GM19438 (cell line): ENCODE results near the gene LASP1NB.
A peak's percentile ranks its signal among the peaks of the same experiment; 100 is the strongest.
"Not testable (repeated sequence)": the region's sequence is repeated elsewhere in the genome, so short reads cannot be mapped to it uniquely, and the experiment has no call there.

Experiments used
- ATAC-seq: cut with Tn5 transposase; IDR thresholded peaks from one replicate; pipeline ENCODE4 v1.9.1; 2021; ENCODE audit warnings: low read depth; ENCODE audit not compliant: unreplicated experiment

The LASP1NB gene

DNA sequence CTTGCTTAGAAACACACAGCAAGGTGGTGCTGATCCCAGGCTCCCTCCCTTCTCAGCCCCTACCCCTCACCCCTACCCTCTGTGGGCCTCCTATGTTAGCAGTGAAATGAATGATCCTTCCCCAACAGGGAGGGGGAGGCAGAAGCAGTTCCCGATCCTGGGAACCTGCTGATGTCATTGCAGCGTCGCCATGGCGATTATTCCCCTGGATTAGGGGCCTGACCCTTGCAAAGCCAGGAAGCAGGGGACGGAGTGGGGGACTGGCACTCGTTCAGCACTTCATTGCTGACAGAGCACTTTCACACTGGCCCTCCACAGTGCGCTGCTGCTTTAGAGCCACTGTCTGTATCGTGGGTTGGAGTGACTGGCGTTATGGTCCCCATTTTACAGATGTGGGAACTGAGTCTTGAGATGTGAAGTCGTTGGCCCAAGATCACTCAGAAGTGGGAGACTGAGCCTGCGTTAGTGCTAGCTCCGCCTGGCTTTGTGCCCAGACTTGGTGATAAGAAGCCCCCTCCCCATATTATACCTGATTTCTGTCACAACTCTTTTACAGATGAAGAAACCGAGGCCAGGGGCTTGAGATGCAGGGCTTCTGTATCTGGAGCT is 29.0 kb upstream of the LASP1NB start:
- ATAC-seq, result no peak

DNA sequence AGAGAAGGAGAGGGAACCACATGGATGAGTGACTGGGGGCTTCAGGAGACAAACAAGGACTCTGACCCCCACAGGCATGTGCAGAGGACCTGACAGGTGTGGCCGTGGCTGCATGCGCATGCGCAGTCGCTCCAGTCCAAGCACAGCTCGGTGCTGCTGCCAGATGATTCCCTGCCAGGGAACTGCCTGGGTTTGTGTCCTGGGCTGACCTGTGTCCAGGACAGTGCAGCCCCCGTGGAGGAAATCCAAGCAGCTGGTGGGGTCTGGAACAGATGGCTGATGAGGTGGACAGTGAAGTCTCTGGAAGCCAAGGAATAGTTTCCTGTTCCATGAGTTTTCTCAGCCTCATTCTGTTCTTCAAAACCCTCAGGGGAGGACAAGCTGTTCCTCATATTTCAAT is 28.2 kb upstream of the LASP1NB start:
- ATAC-seq, result no peak

DNA sequence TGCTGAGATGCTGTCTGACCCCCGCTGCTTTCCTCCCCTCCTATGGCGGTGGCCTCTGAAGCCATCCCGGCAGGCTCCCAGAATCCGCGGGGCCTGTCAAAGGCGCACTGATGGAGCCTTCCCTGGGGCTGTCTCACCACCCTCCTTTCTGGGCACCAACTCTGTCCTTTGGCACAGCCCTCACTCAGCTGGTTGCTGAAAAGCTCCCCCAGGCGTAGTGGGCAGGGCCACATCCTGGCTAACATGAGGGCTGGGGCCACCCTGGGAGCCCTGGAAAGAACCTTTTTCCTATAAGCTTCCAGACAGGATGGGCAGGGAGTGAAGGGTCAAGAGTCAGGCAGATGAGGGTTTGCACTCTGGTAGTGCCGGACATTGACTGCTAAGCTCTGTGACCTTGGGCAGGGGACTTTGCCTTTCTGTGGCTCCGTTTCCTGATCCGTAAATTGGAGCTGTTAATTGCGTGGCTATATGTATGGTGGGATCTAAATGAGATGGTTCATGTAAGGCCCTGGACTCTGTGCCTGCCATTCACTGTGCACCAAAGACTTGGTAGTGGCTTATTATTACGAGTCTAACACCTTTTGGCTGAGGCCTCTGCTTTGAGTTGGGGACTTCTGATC is 27.6 kb upstream of the LASP1NB start:
- no peak for ATAC-seq

DNA sequence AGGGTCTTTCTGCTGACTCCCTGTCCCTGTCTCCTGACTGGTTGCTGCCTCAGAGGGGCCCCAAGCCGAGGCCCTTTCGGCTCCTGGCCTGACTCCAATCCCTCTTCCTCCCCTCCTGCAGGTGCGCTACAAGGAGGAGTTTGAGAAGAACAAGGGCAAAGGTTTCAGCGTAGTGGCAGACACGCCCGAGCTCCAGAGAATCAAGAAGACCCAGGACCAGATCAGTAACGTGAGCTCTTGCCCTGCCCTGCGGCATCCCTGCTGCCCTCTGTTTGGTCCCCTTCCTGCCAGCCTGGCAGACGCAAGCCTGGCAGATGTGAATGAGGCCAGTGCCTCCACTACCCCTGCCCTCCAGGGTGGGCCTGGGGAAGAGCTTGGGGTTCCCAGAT is 27.1 kb upstream of the LASP1NB start:
- ATAC-seq, result peak; percentile 26

DNA sequence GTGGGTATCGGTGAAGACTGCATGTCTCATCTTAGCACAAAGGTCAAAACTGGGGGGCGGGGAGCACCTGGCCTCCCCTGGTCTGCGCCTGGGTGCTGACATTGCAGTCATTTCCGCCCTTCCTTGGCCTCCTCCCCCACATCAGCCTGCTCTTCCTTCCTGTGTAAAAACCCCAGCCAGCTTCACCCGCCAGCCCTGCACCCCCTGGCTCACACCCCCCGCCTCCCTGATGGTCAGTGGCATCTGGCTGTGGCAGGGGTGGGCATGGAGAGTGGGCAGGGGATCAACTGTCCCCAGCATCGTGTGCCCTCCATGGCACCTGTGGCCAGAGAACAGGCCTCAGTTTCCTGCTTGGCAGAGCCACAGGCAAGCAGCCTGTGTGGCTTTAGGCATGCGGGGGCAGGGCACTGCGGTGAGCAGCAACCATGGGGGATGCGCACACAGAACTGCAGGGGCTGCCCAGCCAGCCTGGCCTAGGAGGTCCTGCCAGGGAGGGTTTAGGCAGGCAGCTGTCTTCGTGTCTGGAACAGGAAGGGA is 26.5 kb upstream of the LASP1NB start:
- peak; percentile 87 for ATAC-seq

DNA sequence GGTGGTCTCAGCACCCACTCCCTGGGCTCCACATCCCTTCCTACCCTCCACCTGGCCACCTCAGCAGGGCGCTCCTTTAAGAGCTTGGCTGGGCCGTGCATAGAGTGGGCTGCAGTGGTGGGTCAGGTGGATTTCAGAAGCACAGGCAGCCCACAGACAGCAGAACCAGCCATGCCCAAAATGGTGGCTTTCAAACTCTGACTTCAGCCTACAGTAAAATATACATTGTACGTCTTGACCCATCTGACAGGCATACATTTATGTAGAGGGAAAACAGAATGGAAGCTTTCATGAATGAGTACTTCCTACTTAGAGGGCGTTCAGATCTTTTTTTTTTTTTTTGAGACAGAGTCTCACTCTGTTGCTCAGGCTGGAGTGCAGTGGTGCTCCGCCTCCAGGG is 26.0 kb upstream of the LASP1NB start:
- no peak for ATAC-seq

DNA sequence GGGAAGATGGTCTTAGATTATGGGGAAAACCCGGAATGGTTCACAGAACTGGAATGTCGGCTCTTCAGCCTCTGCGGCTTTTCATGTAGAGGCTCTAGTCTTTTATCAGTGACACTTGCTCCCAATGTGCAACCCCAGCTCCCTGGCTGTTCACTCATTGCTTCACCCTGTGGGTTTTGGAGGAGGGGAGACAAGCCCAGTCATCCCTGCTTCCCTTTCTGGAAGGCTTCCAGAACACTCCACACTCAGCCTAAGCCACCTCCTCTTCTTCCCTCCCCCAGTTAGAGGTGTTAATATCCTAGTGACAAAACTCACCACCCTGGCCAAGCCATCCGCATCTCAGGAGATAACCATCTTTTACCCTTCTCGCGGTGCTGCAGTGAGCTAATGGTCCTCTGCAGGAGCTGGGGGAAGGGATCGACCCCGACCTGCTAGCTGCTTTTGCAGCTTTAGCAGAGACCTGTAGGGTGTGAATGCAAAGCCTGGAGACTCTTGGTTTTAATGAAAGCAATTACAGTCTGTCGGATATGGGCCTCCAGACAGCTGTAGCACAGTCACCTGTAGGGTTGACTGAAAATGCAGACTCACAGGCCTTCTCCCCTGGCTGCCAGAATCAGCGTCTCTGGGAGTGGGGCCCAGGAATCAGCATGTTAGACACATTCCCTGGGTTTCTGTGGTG is 24.3 kb upstream of the LASP1NB start:
- no peak for ATAC-seq

DNA sequence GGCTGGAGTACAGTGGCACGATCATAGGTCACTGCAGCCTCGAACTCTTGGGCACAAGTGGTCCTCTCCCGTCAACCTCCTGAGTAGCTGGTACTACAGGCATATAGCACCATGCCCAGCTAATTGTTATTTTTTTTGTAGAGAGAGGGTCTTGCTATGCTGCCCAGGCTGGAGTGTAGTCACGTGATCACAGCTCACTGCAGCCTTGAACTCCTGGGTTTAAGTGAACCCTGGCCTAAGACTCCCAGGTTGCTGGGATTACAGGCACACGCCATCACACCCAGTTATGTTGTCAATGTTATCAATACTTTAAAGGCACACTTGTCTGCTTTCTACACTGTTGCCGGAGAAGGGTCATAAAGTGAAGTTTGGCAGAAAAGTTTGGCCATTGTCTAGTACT is 22.0 kb upstream of the LASP1NB start:
- no peak for ATAC-seq

DNA sequence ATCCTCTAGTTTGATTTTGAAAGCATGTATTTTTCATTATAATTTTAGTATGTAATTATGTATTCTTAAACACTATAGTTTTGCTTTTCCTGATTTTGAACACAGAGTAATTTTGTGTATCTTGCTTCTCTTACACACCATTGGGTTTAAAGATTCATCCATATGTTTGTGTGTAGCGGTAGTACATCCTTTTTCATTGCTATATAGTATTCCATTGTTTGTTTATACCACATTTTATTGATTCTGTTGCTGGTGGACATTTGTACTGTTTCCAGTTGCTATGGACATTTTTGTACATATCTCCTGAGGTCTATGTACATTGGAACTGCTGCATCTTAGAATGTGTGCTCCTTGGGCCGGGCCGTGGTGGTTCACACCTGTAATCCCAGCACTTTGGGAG is 20.5 kb upstream of the LASP1NB start:
- no peak for ATAC-seq

DNA sequence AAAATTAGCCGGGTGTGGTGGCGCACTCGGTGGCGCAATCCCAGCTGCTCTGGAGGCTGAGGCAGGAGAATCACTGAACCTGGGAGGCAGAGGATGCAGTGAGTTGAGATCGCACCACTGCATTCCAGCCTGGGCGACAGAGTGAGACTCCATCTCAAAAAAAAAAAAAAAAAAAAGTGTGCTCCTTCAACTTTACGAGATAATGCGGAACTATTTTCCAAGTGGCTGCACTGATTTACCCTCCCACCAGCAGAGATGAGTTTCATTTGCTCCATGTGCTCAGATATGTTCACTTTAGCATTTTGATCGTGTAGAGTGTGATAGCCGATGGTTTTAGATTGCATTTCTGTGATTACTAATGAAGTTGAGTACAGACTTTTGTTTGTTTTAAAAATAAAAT is 20.0 kb upstream of the LASP1NB start:
- no peak for ATAC-seq

DNA sequence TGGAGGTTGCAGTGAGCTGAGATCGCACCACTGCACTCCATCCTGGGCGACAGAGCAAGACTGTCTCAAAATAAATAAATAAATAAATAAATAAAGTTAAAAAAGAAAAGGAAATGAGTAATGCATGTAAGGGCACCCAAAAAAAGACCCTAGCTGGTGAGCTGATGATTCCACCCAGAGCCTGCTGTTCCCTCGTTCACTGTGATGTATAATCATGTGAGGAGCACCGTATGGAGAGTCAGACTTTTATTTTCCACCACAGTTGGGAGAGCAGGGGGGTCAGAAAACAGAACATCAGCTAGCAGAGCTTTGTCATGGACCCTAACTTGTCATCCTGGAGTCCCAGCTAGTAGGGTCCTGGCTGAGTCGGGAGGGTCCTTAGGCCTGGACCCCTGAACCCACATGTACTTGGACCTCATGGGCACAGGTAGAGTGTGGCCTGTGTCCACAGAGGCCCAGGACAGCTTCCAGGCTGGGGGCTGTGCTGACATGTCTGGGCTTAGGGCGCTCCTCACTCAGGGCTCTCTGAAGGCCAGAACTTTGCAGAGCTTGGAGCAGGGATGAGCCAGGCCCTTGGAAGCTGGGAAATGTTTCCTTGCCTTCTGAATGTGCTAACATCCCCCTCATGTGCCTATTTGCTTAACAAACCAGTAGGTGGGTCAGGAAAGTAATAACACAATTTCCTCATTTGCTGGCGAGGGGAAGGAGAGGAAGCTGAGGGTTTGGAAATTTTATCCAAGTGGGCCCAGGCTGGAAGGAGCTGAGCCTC is 18.8 kb upstream of the LASP1NB start:
- no peak for ATAC-seq

DNA sequence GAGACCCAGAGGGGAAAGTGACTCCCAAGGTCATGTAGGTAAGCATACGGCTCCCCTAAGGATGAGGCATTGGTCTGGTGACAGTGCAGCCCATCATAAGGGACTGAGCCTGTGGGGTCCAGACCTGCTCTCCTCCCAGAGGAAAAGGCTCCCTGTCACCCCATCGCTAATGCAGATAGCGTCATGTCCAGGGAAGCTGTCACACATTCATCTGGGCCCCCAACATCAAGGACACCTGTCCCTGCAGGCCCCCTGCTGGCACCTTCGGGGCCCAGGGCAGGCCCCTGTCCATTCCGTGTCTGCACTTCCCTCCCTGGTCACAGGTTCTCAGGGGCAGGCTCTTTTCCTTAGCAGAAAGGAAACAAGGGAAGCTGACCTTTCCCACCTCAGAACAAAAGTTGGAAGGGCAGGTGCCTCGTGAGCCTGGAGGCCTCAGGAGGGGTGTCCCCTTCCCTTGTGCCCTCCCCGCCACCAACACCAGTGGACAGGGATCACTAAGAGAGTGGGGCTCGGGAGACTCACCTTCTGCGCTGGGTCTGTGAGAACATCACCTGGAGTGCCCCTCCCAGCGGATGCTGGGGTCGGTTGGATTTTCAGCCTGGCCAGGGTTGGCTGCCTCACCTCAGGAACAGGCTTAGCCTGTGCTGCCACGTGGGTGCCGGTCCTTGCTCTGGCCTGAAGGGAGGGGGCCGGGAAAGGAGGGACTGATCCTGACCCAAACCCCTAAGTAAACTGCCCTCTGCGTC is 17.3 kb upstream of the LASP1NB start:
- ATAC-seq, result no peak

DNA sequence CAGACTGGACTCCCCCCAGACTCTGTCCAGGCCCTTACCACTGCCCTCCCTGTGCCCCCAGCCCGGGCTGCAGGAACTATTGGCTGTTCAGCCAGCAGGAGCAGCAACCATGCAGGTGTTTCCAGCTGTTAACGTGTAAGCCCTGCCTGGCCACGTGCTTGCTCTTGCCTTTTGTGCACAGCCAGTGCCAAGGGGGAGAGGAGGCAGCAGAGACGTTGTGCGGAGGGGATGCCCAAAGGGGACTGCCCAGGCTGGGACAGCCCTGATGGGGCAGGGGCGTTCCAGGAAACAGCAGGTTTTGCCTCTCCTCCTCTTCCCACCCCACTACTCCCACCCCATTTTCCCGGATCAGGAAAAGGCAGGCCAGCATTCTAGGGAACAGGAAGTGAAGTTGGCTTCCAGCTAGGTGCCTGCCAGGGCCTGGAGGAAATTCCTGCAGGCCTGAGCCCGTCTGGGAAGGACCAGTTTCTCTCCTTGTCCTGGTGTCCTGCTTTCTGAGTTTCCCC is 16.7 kb upstream of the LASP1NB start:
- no peak for ATAC-seq

DNA sequence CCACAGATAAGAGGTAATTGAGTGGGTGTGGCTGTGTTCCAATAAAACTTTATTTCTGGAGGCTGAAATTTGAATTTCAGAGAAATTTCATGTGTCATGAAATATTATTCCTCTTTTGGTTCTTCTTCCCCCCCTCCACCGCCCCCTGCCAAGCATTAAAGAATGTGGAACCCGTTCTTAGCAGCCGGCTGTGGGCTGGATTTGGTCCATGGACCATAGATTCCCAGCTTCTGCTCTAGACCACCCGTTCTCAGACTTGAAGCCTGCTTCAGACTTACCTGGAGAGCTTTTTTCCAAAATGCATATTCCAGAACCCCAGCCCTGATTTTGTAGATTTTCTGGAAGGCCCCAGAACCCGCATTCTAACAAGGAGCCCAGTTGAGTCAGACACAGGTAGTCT is 15.1 kb upstream of the LASP1NB start:
- no peak for ATAC-seq

DNA sequence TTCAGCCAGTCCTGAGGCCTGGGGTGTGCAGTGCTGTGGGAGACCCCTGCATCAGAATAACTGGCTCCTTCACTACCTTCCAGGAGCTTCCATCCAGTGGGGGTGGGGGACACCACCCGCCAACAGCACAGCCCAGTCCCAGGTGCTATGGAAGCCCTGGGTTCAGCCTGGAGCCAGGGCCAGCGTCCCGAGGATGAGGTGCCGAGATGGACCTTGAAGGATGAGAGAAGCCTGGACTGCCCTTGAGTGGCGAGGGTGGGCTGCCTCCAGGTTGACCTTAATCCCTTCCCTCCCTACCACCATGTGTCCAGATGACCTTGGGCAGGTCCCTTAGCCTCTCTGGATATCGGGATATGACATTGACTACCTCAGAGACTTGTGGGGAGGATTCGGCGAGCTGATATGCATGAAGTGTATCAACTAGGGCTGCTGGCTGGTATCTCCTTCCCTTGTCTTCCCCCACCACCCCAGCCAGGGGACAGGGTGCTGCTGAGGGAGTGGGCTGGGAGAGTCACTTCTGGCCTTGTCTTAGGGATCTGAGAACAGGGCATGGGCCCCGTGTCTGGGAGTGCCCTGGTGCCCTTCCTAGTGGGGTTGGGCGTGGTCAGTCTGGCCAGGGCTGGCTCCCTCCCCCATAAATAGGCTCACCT is 14.2 kb upstream of the LASP1NB start:
- ATAC-seq, result no peak

DNA sequence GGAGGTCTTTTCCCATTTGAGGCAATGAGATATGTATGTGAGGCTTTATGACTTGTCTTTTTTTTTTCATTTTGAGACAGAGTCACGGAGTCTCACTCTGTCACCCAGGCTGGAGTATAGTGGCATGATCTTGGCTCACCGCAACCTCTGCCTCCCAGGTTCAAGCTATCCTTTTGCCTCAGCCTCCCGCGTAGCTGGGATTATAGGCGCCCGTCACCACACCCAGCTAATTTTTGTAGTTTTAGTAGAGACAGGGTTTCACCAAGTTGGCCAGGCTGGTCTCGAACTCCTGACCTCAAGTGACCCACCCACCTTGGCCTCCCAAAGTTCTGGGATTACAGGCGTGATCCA is 13.7 kb upstream of the LASP1NB start:
- ATAC-seq, result not testable (repeated sequence)

DNA sequence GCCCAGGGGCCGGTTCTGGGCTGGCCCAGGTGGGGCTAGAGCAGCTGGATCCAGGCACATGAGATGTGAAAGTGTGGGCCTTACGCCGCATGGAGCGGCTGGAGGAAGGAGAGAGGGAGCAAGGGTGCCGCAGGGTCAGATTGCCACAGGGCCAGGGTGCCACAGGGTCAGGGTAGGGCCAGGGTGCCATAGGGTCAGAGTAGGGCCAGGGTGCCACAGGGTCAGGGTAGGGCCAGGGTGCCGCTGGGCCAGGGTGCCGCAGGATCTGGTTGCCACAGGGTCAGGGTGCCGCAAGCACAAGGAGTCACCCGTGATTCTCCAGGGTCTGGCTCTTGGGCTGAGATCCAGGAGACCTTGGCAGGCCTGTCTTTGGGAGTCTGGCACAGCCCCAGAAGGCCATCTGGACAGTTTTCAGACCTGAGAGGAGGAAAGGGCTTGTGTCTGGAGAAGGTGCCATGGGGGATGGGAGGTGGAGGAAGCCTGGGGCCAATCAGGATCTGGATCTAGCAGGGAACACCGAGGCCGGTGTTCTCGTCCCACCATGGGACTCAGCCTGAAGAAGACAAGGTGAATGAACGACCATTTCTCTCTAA is 13.1 kb upstream of the LASP1NB start:
- ATAC-seq, result no peak

DNA sequence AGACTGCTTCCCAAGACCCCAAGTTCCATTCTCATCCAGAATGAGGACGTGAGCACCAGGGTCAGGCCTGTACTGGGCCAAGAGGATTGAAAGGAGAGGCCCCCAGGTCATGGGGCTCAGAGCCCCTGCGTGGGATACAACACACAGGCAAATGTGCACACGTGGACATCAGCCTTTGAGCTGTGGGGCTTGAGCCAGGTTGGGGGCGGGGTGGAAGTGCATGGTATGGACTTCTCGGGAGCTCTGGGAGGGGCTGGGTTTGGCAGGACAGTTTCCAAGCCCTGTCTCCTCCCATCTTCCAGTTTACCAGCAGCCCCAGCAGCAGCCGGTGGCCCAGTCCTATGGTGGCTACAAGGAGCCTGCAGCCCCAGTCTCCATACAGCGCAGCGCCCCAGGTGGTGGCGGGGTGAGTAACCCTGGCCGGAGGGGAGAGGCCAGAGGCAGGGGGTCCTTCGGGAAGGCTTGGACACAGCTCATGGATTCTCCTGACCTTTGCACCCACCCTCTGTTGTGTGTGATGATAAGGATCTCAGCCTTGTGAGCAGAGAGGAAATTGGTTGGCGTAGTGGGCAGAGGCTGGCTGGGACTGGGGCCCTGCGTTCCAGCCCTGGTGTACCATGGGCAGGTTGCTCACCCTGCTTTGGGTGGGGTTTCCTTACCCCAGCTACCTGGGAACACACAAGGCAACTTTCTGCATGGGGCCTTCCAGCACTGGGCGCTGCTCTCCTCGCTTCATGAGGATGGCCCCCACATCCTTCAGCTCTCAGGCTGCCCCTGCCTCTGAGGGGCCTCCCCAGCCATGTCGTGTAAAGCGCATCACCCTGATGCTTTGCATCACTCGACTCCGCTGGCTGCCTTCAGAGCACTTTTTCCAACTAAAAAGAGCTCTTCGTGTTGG is 10.4 kb upstream of the LASP1NB start:
- no peak for ATAC-seq

DNA sequence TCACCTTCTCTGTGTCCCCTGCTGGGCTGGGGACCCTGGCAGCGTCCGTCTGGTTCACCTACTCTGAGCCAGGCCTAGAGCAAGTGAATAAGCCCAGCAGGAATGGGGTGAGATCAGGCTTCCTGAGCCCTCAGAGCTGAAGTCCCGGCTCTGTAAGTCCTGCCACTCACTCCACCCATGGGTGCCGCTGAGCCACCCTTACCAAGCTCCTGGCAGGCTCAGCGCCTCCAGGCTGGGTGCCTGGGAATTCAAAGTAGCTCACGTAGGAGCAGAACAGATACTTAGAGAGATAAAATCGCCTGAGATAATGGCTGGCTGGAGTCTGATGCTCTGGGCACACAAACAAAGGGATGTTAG is 9.8 kb upstream of the LASP1NB start:
- ATAC-seq, result no peak
